Retinal pigment epithelial cell (primary cell): ENCODE data around the gene WDR7.

Experiments
- DNase-seq: peaks from one replicate; pipeline ENCODE4 v3.0.0-alpha.2; 2010; ENCODE audit warnings: low read depth
- H3K4me3 ChIP-seq: 2 replicates; pipeline ENCODE4 v1.5.1; 2011; ENCODE audit warnings: mild to moderate bottlenecking, low read length, control low read depth, moderate library complexity
- CTCF ChIP-seq: conservative IDR thresholded peaks from 2 replicates; pipeline ENCODE4 v1.5.1; 2011; ENCODE audit warnings: low read depth, low read length, control low read depth, inconsistent platforms

The WDR7 gene

DNA sequence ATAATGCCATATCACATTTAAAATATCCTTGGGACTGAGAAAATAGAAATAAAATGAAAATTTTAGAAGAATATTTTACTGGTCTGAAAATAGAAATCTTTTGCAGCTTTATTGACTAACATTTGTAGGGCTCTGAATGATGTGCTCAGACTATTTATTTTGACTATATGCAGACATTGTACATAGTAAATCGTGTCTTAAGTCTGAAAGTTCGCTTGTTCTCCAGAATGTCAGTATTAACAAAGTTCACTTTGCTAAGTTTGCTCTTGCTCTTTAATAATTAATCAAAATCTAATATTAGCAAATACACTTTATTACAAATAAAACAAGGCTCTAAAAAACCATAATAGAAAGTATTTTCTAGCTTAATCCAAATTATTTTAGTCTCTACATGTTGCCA lies 219.8 kb downstream of the WDR7 start:
- TF ChIP-seq CTCF, result no peak
- DNase-seq, result no peak
- no peak overlapping the region for H3K4me3 ChIP-seq

DNA sequence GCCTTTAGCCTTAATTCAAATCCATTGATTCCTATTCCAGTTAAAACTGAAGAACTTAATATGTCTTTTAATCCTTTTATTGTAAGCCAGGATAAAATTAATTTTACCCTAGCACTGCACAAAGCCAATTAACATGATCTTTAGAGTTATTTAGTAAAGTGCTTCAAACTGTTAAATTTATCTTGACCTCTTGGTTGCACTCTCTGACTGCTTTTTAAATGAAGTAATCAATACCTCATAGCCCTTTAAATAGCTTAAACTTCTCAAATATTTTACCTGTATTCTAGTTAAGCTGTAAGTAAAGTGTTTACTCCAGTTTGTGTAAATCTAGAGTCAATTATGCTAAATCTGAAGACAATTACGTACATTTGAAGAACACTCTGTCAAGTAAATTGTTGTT lies 221.0 kb downstream of the WDR7 start:
- no peak for DNase-seq
- no peak for TF ChIP-seq CTCF
- H3K4me3 ChIP-seq, result no peak overlapping the region

GRCh38 chr18:56873441-56874140 lies 222.4 kb downstream of the WDR7 start:
- H3K4me3 ChIP-seq, result no peak overlapping the region
- TF ChIP-seq CTCF, result no peak
- no peak for DNase-seq

- no peak for DNase-seq
- TF ChIP-seq CTCF, result no peak
Observed at GRCh38 chr18:56878711-56879110, 227.6 kb downstream of the WDR7 start.

DNA sequence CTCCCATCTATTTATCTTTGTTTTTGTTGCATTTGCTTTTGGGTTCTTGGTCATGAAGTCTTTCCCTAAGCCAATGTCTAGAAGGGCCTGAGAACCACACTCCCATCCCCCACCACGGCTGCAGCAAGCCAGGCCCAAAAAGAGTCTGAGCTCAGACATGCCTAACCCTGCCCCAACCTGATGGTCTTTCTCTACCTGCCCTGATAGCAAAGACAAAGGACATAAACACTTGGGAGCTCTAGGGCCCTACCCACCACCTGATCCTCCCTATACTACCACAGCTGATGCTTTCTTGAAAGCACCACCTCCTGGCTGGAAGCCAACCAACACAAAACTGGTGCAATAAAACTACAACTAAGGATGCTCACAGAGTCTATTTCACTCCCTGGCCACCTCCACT lies 233.4 kb downstream of the WDR7 start:
- no peak for DNase-seq
- H3K4me3 ChIP-seq, result no peak overlapping the region
- TF ChIP-seq CTCF, result no peak

More at GRCh38 chr18:56878711-56879110, 227.6 kb downstream of the WDR7 start:
- H3K4me3 ChIP-seq, result no peak overlapping the region

- H3K4me3 ChIP-seq, result no peak overlapping the region
- TF ChIP-seq CTCF, result no peak
- DNase-seq, result no peak
Observed at GRCh38 chr18:56888978-56889377, 237.8 kb downstream of the WDR7 start.

GRCh38 chr18:56889621-56890020 lies 238.5 kb downstream of the WDR7 start:
- DNase-seq, result no peak
- no peak overlapping the region for H3K4me3 ChIP-seq
- TF ChIP-seq CTCF, result no peak
